Nephron (organoid): Measurements from ENCODE around the gene NAE1.

Source experiments
- H3K27ac Mint-ChIP-seq, 3 experiments: 2 replicates each; pipeline ENCODE4 v1.8.0; 2020; ENCODE audit warnings: mixed read lengths in 3 of 3, mild to moderate bottlenecking in 2 of 3, moderate library complexity in 1 of 3
- H3K27me3 Mint-ChIP-seq: 2 replicates; pipeline ENCODE4 v1.8.0; 2021; ENCODE audit warnings: low read depth, mild to moderate bottlenecking, moderate library complexity, mixed read lengths
- H3K36me3 Mint-ChIP-seq: 2 replicates; pipeline ENCODE4 v1.8.0; 2020; ENCODE audit warnings: low read depth, mixed read lengths
- H3K4me1 Mint-ChIP-seq: 2 replicates; pipeline ENCODE4 v1.8.0; 2020; ENCODE audit warnings: mixed read lengths
- H3K4me3 Mint-ChIP-seq, 3 experiments: 2 replicates each; pipeline ENCODE4 v1.8.0; 2020; ENCODE audit warnings: mild to moderate bottlenecking in 3 of 3, mixed read lengths in 3 of 3, moderate library complexity in 2 of 3
- H3K9me3 Mint-ChIP-seq: 2 replicates; pipeline ENCODE4 v1.8.0; 2020; ENCODE audit warnings: mixed read lengths
- CTCF ChIP-seq, 3 experiments: fragments of 200-600 bp; sonication (generic); IDR thresholded peaks; one replicate each; pipeline ENCODE4 v1.5.0; 2021; ENCODE audit warnings: antibody characterized with exemption in 3 of 3; ENCODE audit not compliant: unreplicated experiment in 3 of 3

NAE1 gene

GRCh38 chr16:66853261-66854139, 22.7 kb upstream of the NAE1 start:
- Mint-ChIP-seq H3K27me3 (peaks cover 23% of the 10 kb centered on the region), H3K4me3 (no peak overlapping the region), H3K4me1 (no peaks in the 10 kb centered on the region), H3K36me3 (no peaks in the 10 kb centered on the region), H3K27ac (no peak overlapping the region), H3K9me3 (no peaks in the 10 kb centered on the region)
- TF ChIP-seq CTCF (IDR thresholded peaks at IDR 0.05; ENCODE audit: unreplicated experiment in 3 of 3), result no peak

- Mint-ChIP-seq H3K27ac (no peak overlapping the region), H3K4me1 (no peaks in the 10 kb centered on the region), H3K9me3 (no peaks in the 10 kb centered on the region), H3K36me3 (no peaks in the 10 kb centered on the region), H3K4me3 (no peak overlapping the region), H3K27me3 (peaks cover 45% of the 10 kb centered on the region)
- no peak for TF ChIP-seq CTCF (IDR thresholded peaks at IDR 0.05; ENCODE audit: unreplicated experiment in 3 of 3)
These were observed 20.6 kb upstream of the NAE1 start for GRCh38 chr16:66851166-66851964.

- Mint-ChIP-seq H3K4me3 (no peak overlapping the region), H3K27me3 (peaks cover 53% of the 10 kb centered on the region), H3K9me3 (no peaks in the 10 kb centered on the region), H3K4me1 (peaks cover 10% of the 10 kb centered on the region), H3K36me3 (no peaks in the 10 kb centered on the region), H3K27ac (no peak overlapping the region)
- TF ChIP-seq CTCF (IDR thresholded peaks at IDR 0.05; ENCODE audit: unreplicated experiment in 3 of 3), result no peak
These were observed 19.5 kb upstream of the NAE1 start for GRCh38 chr16:66850115-66850815.

GRCh38 chr16:66849549-66849948, 18.8 kb upstream of the NAE1 start:
- no peaks in the 10 kb centered on the region for H3K36me3 Mint-ChIP-seq
- H3K9me3 Mint-ChIP-seq, result no peaks in the 10 kb centered on the region
- peaks cover 12% of the 10 kb centered on the region for H3K4me1 Mint-ChIP-seq
- no peak overlapping the region for H3K27ac Mint-ChIP-seq
- H3K4me3 Mint-ChIP-seq, result no peak overlapping the region
- TF ChIP-seq CTCF (IDR thresholded peaks at IDR 0.05; ENCODE audit: unreplicated experiment in 3 of 3), result no peak
- peaks cover 59% of the 10 kb centered on the region for H3K27me3 Mint-ChIP-seq

GRCh38 chr16:66849021-66849420, 18.2 kb upstream of the NAE1 start:
- H3K9me3 Mint-ChIP-seq, result no peaks in the 10 kb centered on the region
- TF ChIP-seq CTCF (IDR thresholded peaks at IDR 0.05; ENCODE audit: unreplicated experiment in 3 of 3), result no peak
- H3K36me3 Mint-ChIP-seq, result no peaks in the 10 kb centered on the region
- no peak overlapping the region for H3K4me3 Mint-ChIP-seq
- H3K27me3 Mint-ChIP-seq, result peaks cover 63% of the 10 kb centered on the region
- H3K4me1 Mint-ChIP-seq, result peaks cover 12% of the 10 kb centered on the region
- no peak overlapping the region for H3K27ac Mint-ChIP-seq
